Osteoblast (primary cell): Measurements from ENCODE around the gene CRYGB. TPM values are rescaled to one million over a fixed set of nuclear protein-coding genes. Genes with fewer than 3 reads are reported as not detected.
"Not testable (repeated sequence)": the region's sequence is repeated elsewhere in the genome, so short reads cannot be mapped to it uniquely, and the experiment has no call there.

Experiments used
- DNase-seq: peaks from one replicate; pipeline ENCODE4 v3.0.0; 2011; ENCODE audit warnings: low spot score, mixed read lengths; ENCODE audit not compliant: insufficient read length; ENCODE audit errors: missing footprints
- H2AFZ ChIP-seq: 2 replicates; pipeline ENCODE4 v1.6.0; 2011; ENCODE audit warnings: mild to moderate bottlenecking, low read length
- H3K27ac ChIP-seq: 2 replicates; pipeline ENCODE4 v1.5.1; 2011; ENCODE audit warnings: mild to moderate bottlenecking, low read depth, low read length, moderate library complexity
- H3K27me3 ChIP-seq: 2 replicates; pipeline ENCODE4 v1.6.0; 2012; ENCODE audit warnings: mild to moderate bottlenecking, control low read depth, inconsistent platforms, low read length, moderate library complexity; ENCODE audit not compliant: insufficient read depth
- H3K36me3 ChIP-seq: 2 replicates; pipeline ENCODE4 v1.5.1; 2011; ENCODE audit warnings: mild to moderate bottlenecking, low read length, control low read depth, moderate library complexity; ENCODE audit not compliant: insufficient read depth
- H3K4me1 ChIP-seq: 2 replicates; pipeline ENCODE4 v1.5.1; 2011; ENCODE audit warnings: mild to moderate bottlenecking, low read length, control low read depth, moderate library complexity; ENCODE audit not compliant: insufficient read depth
- H3K4me2 ChIP-seq: 2 replicates; pipeline ENCODE4 v1.6.0; 2011; ENCODE audit warnings: mild to moderate bottlenecking, low read length; ENCODE audit not compliant: insufficient read depth
- H3K4me3 ChIP-seq: fragments of 200-600 bp; sonication (generic); 3 replicates; pipeline ENCODE4 v1.5.1; 2012; ENCODE audit warnings: mild to moderate bottlenecking, low read length, inconsistent platforms; ENCODE audit not compliant: insufficient read depth
- H3K79me2 ChIP-seq: 2 replicates; pipeline ENCODE4 v1.6.0; 2012; ENCODE audit warnings: mild to moderate bottlenecking, low read length, control low read depth, inconsistent platforms; ENCODE audit not compliant: insufficient read depth
- H3K9me3 ChIP-seq: 2 replicates; pipeline ENCODE4 v1.5.1; 2011; ENCODE audit warnings: low read depth, low read length, control low read depth
- H4K20me1 ChIP-seq: 2 replicates; pipeline ENCODE4 v1.6.0; 2012; ENCODE audit warnings: mild to moderate bottlenecking, low read length, control low read depth; ENCODE audit not compliant: insufficient read depth
- CTCF ChIP-seq: IDR thresholded peaks from 2 replicates; pipeline ENCODE4 v1.5.1; 2011; ENCODE audit warnings: mild to moderate bottlenecking, low read depth, low read length, moderate library complexity; ENCODE audit errors: extremely low read depth
- total RNA-seq: library from RNA; depleted of rRNA; stranded (reverse); fragments of >200 nt; gene quantifications from 2 replicates; pipeline ENCODE4 v1.2.3, GENCODE V29; 2012

The CRYGB gene
- total RNA-seq, 1 donor, result not detected

- H3K36me3 ChIP-seq, result no peaks in the 10 kb centered on the region
- no peak within 1 kb of the TSS for H3K4me3 ChIP-seq
- H3K79me2 ChIP-seq, result no peaks in the 10 kb centered on the region
- H2AFZ ChIP-seq, result no peak within 1 kb of the TSS
- no peak within 1 kb of the TSS for H3K27ac ChIP-seq
- no peaks in the 10 kb centered on the region for H3K9me3 ChIP-seq
- H3K27me3 ChIP-seq, result peaks cover 4% of the 10 kb centered on the region
- no peaks in the 10 kb centered on the region for H4K20me1 ChIP-seq
- TF ChIP-seq CTCF, result no peak
- DNase-seq, result no peak
- H3K4me1 ChIP-seq, result no peaks in the 10 kb centered on the region
- no peak within 1 kb of the TSS for H3K4me2 ChIP-seq
Observed at GRCh38 chr2:208129744-208130711, 15.9 kb downstream of the CRYGB start, which contains the start of gene CRYGC. Gene CRYGC (minus strand): TSS chr2:208129828. CDS start chr2:208129792, 36 bp downstream.

- no peaks in the 10 kb centered on the region for H3K9me3 ChIP-seq
- TF ChIP-seq CTCF, result no peak
- DNase-seq, result no peak
- no peaks in the 10 kb centered on the region for H4K20me1 ChIP-seq
- no peak overlapping the region for H2AFZ ChIP-seq
- H3K4me2 ChIP-seq, result no peak overlapping the region
- no peaks in the 10 kb centered on the region for H3K79me2 ChIP-seq
- H3K4me1 ChIP-seq, result no peaks in the 10 kb centered on the region
- no peak overlapping the region for H3K4me3 ChIP-seq
- H3K27me3 ChIP-seq, result peaks cover 19% of the 10 kb centered on the region
- H3K36me3 ChIP-seq, result no peaks in the 10 kb centered on the region
- no peak overlapping the region for H3K27ac ChIP-seq
Observed at GRCh38 chr2:208128136-208128535, 17.8 kb downstream of the CRYGB start.

GRCh38 chr2:208127090-208127489 lies 18.9 kb downstream of the CRYGB start:
- Histone ChIP-seq H4K20me1 (no peaks in the 10 kb centered on the region), H3K79me2 (no peaks in the 10 kb centered on the region), H3K4me3 (no peak overlapping the region), H3K36me3 (no peaks in the 10 kb centered on the region), H2AFZ (no peak overlapping the region), H3K27ac (no peak overlapping the region), H3K9me3 (no peaks in the 10 kb centered on the region), H3K4me1 (no peaks in the 10 kb centered on the region), H3K27me3 (peaks cover 19% of the 10 kb centered on the region), H3K4me2 (no peak overlapping the region)
- no peak for DNase-seq
- no peak for TF ChIP-seq CTCF

GRCh38 chr2:208125251-208125650 lies 20.7 kb downstream of the CRYGB start:
- H3K27me3 ChIP-seq, result peaks cover 19% of the 10 kb centered on the region
- H3K4me3 ChIP-seq, result no peak overlapping the region
- no peak for TF ChIP-seq CTCF
- H3K4me1 ChIP-seq, result no peaks in the 10 kb centered on the region
- no peaks in the 10 kb centered on the region for H3K36me3 ChIP-seq
- no peak overlapping the region for H3K4me2 ChIP-seq
- H3K79me2 ChIP-seq, result no peaks in the 10 kb centered on the region
- H3K9me3 ChIP-seq, result no peaks in the 10 kb centered on the region
- no peaks in the 10 kb centered on the region for H4K20me1 ChIP-seq
- no peak overlapping the region for H2AFZ ChIP-seq
- no peak for DNase-seq
- no peak overlapping the region for H3K27ac ChIP-seq

- Histone ChIP-seq H3K4me2 (peak within 1 kb of the TSS; percentile 36), H2AFZ (peak within 1 kb of the TSS; percentile 3), H3K27me3 (peaks cover 20% of the 10 kb centered on the region)
- H4K20me1 ChIP-seq, H3K4me1 ChIP-seq, H3K9me3 ChIP-seq, H3K79me2 ChIP-seq, H3K27ac ChIP-seq, H3K4me3 ChIP-seq, H3K36me3 ChIP-seq, DNase-seq: not testable (repeated sequence)
Observed at GRCh38 chr2:208124013-208124715, 21.8 kb downstream of the CRYGB start, which contains the start of gene CRYGD. Gene CRYGD (minus strand): TSS chr2:208124524. CDS start chr2:208124473, 51 bp downstream.
